HCT116 (cell line): Measurements from ENCODE around the gene DONSON. TPM values are rescaled to one million over a fixed set of nuclear protein-coding genes. Genes with fewer than 3 reads are reported as not detected.

Experiments
- ATAC-seq: fragments of 200-7000 bp; cut with Tn5 transposase; 2 replicates; pipeline ENCODE4 v1.9.1; 2020; ENCODE audit warnings: mild to moderate bottlenecking, moderate library complexity
- BruUV-seq: library from RNA; stranded (reverse); fragments of 400-500 nt; replicated peaks from 2 replicates; lab custom pipeline; 2021; lab: Mats Ljungman, UMichigan
- CTCF ChIA-PET: fragments of 300-600 bp; sonication (Branson Sonifier 250); formaldehyde crosslinking; loops from one replicate; lab custom pipeline; 2021; ENCODE audit warnings: antibody characterized with exemption; lab: Charles Lee
- POLR2A ChIA-PET: fragments of 300-600, 350-600 bp; sonication (Branson Sonifier 250); formaldehyde crosslinking; loops from one replicate; lab custom pipeline; 2021; ENCODE audit warnings: antibody characterized with exemption; lab: Charles Lee
- RAD21 ChIA-PET, 2 experiments: fragments of 300-600 bp; sonication (Branson Sonifier 250); formaldehyde crosslinking; loops; one replicate each; lab custom pipeline; 2023; ENCODE audit warnings: low total read pairs in 2 of 2; ENCODE audit not compliant: uncharacterized antibody in 2 of 2, unreplicated experiment in 2 of 2, low non-redundant PET in 1 of 2; lab: Charles Lee
- DNase-seq: peaks from one replicate; pipeline ENCODE4 v3.0.0-alpha.2; 2010; ENCODE audit warnings: low read depth, low spot score
- H2AFZ ChIP-seq: fragments of 200-600 bp; shearing (Covaris generic), sonication (generic); 2 replicates; pipeline ENCODE4 v1.6.1; 2017; ENCODE audit warnings: low read depth, mixed run types, mixed read lengths, antibody characterized with exemption, low read length; ENCODE audit not compliant: poor library complexity, severe bottlenecking
- H3K27ac ChIP-seq: 2 replicates; pipeline ENCODE4 v1.5.1; 2012; ENCODE audit warnings: low read depth, low read length
- H3K27me3 ChIP-seq: fragments of 200-600 bp; sonication (generic); 2 replicates; pipeline ENCODE4 v1.6.1; 2016; ENCODE audit warnings: mixed run types, low read length, mixed read lengths; ENCODE audit not compliant: insufficient read depth
- H3K36me3 ChIP-seq, 2 experiments: fragments of 200-500 bp in 1 of 2; fragments of 200-600 bp in 1 of 2; sonication (Bioruptor generic) in 1 of 2; sonication (generic) in 1 of 2; 2 replicates each; pipeline versions ENCODE4 v1.5.1 to v1.6.1; 2014 to 2016; ENCODE audit warnings: low read length in 2 of 2, inconsistent platforms in 1 of 2, mixed read lengths in 1 of 2, mixed run types in 1 of 2; ENCODE audit not compliant: insufficient read depth in 2 of 2, control insufficient read depth in 1 of 2
- H3K4me1 ChIP-seq, 2 experiments: fragments of 200-600 bp in 1 of 2; sonication (generic) in 1 of 2; 2 replicates each; pipeline versions ENCODE4 v1.5.1 to v1.6.1; 2012 to 2017; ENCODE audit warnings: low read length in 2 of 2, inconsistent platforms in 1 of 2, mild to moderate bottlenecking in 1 of 2, mixed read lengths in 1 of 2, mixed run types in 1 of 2, moderate library complexity in 1 of 2; ENCODE audit not compliant: insufficient read depth in 2 of 2, control insufficient read depth in 1 of 2
- H3K4me2 ChIP-seq: fragments of 200-600 bp; sonication (generic); 2 replicates; pipeline ENCODE4 v1.6.1; 2017; ENCODE audit warnings: mixed run types, low read length, mixed read lengths
- H3K4me3 ChIP-seq, 2 experiments: fragments of 200-600 bp in 1 of 2; sonication (generic) in 1 of 2; replicated peaks in 1 of 2; 2 replicates each; pipeline ENCODE4 v1.5.1; 2011 to 2016; ENCODE audit warnings: low read length in 2 of 2, control low read depth in 1 of 2, low read depth in 1 of 2, mild to moderate bottlenecking in 1 of 2, mixed read lengths in 1 of 2, mixed run types in 1 of 2
- H3K79me2 ChIP-seq: fragments of 200-600 bp; sonication (generic); 2 replicates; pipeline ENCODE4 v1.6.1; 2017; ENCODE audit warnings: mild to moderate bottlenecking, mixed run types, low read length, moderate library complexity, mixed read lengths; ENCODE audit not compliant: insufficient read depth
- H3K9ac ChIP-seq: fragments of 200-600 bp; sonication (generic); 2 replicates; pipeline ENCODE4 v1.6.1; 2016; ENCODE audit warnings: low read length, mixed read lengths
- H3K9me2 ChIP-seq: fragments of 200-600 bp; sonication (generic), shearing (Covaris generic); 2 replicates; pipeline ENCODE4 v1.6.1; 2017; ENCODE audit warnings: mixed run types, mild to moderate bottlenecking, moderate library complexity; ENCODE audit not compliant: insufficient read depth
- H3K9me3 ChIP-seq, 2 experiments: fragments of 200-500 bp in 1 of 2; fragments of 200-600 bp in 1 of 2; sonication (Bioruptor generic) in 1 of 2; sonication (generic) in 1 of 2; 2 replicates each; pipeline ENCODE4 v1.6.1; 2014 to 2017; ENCODE audit warnings: low read length in 2 of 2, mixed read lengths in 2 of 2, inconsistent platforms in 1 of 2, low read depth in 1 of 2, mild to moderate bottlenecking in 1 of 2, mixed run types in 1 of 2, moderate library complexity in 1 of 2; ENCODE audit not compliant: control insufficient read depth in 1 of 2, insufficient read depth in 1 of 2
- H4K20me1 ChIP-seq: fragments of 200-600 bp; sonication (generic), shearing (Covaris generic); 2 replicates; pipeline ENCODE4 v1.6.1; 2017; ENCODE audit warnings: mixed run types, mild to moderate bottlenecking, moderate library complexity; ENCODE audit not compliant: insufficient read depth
- CBX3 ChIP-seq: IDR thresholded peaks from 2 replicates; pipeline ENCODE4 v1.6.1; 2012; ENCODE audit warnings: low read depth
- CEBPB ChIP-seq: IDR thresholded peaks from 2 replicates; pipeline ENCODE4 v1.6.1; 2012; ENCODE audit warnings: low read depth
- EGR1 ChIP-seq: IDR thresholded peaks from 2 replicates; pipeline ENCODE4 v1.6.1; 2012; ENCODE audit warnings: low read depth
- ELF1 ChIP-seq: IDR thresholded peaks from 2 replicates; pipeline ENCODE4 v1.6.1; 2012; ENCODE audit warnings: low read depth, borderline replicate concordance
- EZH2 ChIP-seq: fragments of 200-600 bp; sonication (generic); IDR thresholded peaks from 2 replicates; pipeline ENCODE4 v1.6.1; 2017; ENCODE audit warnings: antibody characterized with exemption, mixed run types
- EZH2phosphoT487 ChIP-seq: fragments of 200-600 bp; IDR thresholded peaks from 2 replicates; pipeline ENCODE4 v1.6.1; 2018; ENCODE audit warnings: antibody characterized with exemption, borderline replicate concordance
- FOSL1 ChIP-seq: IDR thresholded peaks from 2 replicates; pipeline ENCODE4 v1.6.1; 2012; ENCODE audit warnings: low read depth
- JUND ChIP-seq: IDR thresholded peaks from 2 replicates; pipeline ENCODE4 v1.6.1; 2012
- POLR2A ChIP-seq: IDR thresholded peaks from 2 replicates; pipeline ENCODE4 v1.7.0; 2011; ENCODE audit warnings: borderline replicate concordance; ENCODE audit not compliant: insufficient read depth, insufficient read length; ENCODE audit errors: extremely low read depth
- RAD21 ChIP-seq: IDR thresholded peaks from 2 replicates; pipeline ENCODE4 v1.6.1; 2012; ENCODE audit warnings: low read depth, mild to moderate bottlenecking
- SIN3A ChIP-seq: IDR thresholded peaks from 2 replicates; pipeline ENCODE4 v1.6.1; 2012; ENCODE audit warnings: low read depth
- SRF ChIP-seq: IDR thresholded peaks from 2 replicates; pipeline ENCODE4 v1.6.1; 2012; ENCODE audit warnings: low read depth
- TCF7L2 ChIP-seq: IDR thresholded peaks from 2 replicates; pipeline ENCODE4 v1.7.0; 2011; ENCODE audit warnings: borderline replicate concordance, inconsistent platforms; ENCODE audit not compliant: insufficient read depth, insufficient read length; ENCODE audit errors: extremely low read depth
- YY1 ChIP-seq: IDR thresholded peaks from 2 replicates; pipeline ENCODE4 v1.6.1; 2011; ENCODE audit warnings: low read length, low read depth, moderate library complexity, mild to moderate bottlenecking; ENCODE audit not compliant: insufficient replicate concordance; ENCODE audit errors: extremely low read depth
- ZFX ChIP-seq: fragments of 450-650 bp; IDR thresholded peaks from 2 replicates; pipeline ENCODE4 v1.6.1; 2017
- ZNF274 ChIP-seq: fragments of 200-500 bp; sonication (Bioruptor generic); IDR thresholded peaks from 2 replicates; pipeline ENCODE4 v1.6.1; 2014; ENCODE audit warnings: mild to moderate bottlenecking, low read depth, low read length, inconsistent platforms
- intact Hi-C: fragments of 100-400 bp; cut with micrococcal nuclease; formaldehyde crosslinking; loops from 2 replicates; pipeline ENCODE4 v1.10.0; 2022
- total RNA-seq: library from RNA; stranded (reverse); gene quantifications from one replicate; pipeline ENCODE4 v1.2.1, GENCODE V29; 2021; ENCODE audit not compliant: unreplicated experiment
- TF ChIP-seq, protein P1 (sequence below), 3 experiments: fragments of 200-600 bp in 1 of 3; sonication (generic) in 1 of 3; IDR thresholded peaks in 2 of 3; conservative IDR thresholded peaks in 1 of 3; 2 replicates each; pipeline ENCODE4 v1.5.1; 2012 to 2017; ENCODE audit warnings: low read depth in 2 of 3, low read length in 2 of 3, antibody characterized with exemption in 1 of 3, borderline replicate concordance in 1 of 3, control low read depth in 1 of 3, mild to moderate bottlenecking in 1 of 3, mixed read lengths in 1 of 3, mixed run types in 1 of 3, moderate library complexity in 1 of 3; ENCODE audit not compliant: insufficient read depth in 1 of 3
- TF ChIP-seq, protein P2 (sequence below): IDR thresholded peaks from 2 replicates; pipeline ENCODE4 v1.6.1; 2012
- TF ChIP-seq, protein P3 (sequence below): IDR thresholded peaks from 2 replicates; pipeline ENCODE4 v1.6.1; 2011; ENCODE audit warnings: mild to moderate bottlenecking, low read length, moderate library complexity; ENCODE audit not compliant: insufficient replicate concordance; ENCODE audit errors: extremely low read depth

The DONSON gene
- total RNA-seq, 1 experiment from 2014 or later, result 31.7 TPM

DNA sequence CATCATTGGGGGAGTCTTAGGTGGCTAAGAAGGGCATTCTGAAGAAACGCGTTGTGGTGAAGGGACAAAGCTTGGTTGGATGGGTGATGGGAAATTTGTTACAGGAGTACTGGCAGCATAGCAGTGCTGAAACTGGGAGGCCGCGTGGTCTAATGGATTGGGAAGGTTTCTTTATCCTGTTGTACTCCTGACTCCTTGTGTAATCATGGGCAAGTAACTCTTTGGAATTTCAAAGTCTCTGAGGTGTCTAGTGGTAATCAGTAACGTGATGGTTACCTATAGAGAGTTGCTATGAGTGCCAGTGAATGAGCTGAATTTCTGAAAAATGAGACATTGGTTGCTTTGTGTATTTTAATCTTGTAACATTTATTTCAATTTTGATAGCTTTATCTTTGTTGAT is 18.5 kb downstream of the DONSON start (continued):
- TF ChIP-seq, protein P1, sequence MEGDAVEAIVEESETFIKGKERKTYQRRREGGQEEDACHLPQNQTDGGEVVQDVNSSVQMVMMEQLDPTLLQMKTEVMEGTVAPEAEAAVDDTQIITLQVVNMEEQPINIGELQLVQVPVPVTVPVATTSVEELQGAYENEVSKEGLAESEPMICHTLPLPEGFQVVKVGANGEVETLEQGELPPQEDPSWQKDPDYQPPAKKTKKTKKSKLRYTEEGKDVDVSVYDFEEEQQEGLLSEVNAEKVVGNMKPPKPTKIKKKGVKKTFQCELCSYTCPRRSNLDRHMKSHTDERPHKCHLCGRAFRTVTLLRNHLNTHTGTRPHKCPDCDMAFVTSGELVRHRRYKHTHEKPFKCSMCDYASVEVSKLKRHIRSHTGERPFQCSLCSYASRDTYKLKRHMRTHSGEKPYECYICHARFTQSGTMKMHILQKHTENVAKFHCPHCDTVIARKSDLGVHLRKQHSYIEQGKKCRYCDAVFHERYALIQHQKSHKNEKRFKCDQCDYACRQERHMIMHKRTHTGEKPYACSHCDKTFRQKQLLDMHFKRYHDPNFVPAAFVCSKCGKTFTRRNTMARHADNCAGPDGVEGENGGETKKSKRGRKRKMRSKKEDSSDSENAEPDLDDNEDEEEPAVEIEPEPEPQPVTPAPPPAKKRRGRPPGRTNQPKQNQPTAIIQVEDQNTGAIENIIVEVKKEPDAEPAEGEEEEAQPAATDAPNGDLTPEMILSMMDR (IDR thresholded peaks at IDR 0.05 in 2 of 3, conservative IDR thresholded peaks at IDR 0.05 in 1 of 3; ENCODE audit: borderline replicate concordance in 1 of 3, insufficient read depth in 1 of 3, low read depth in 2 of 3, low read length in 2 of 3), result no peak
- TF ChIP-seq TCF7L2, result no peak
- TF ChIP-seq EGR1, result no peak
- TF ChIP-seq ZNF274, result no peak
- TF ChIP-seq, all 23 proteins: peak for 0

DNA sequence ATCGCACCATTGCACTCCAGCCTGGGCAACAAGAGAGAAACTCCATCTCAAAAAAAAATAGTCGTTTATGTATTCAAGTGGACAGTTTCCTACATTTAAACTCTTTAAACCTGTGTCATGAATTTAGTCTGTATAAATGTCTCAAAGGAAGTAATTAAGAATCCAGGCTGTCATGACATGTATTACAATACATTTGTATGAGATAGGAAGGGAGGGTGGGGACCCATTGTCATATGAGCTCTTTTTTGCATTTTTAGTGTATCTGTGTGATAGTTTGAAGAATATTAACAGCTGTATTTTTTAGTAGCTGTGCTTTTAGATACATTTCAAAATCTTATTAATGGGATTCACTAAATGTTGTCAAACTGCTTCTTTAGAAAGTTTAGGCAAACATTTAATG is 20.0 kb downstream of the DONSON start:
- Histone ChIP-seq H3K36me3 (peaks cover 50 to 65% of the 10 kb centered on the region in 2 experiments), H3K4me2 (no peak overlapping the region), H2AFZ (no peak overlapping the region), H3K79me2 (peaks cover 93% of the 10 kb centered on the region), H3K27ac (no peak overlapping the region), H3K4me3 (no peak overlapping the region), H3K27me3 (no peaks in the 10 kb centered on the region), H3K4me1 (no peaks in the 10 kb centered on the region), H3K9ac (no peak overlapping the region), H3K9me3 (no peaks in the 10 kb centered on the region), H4K20me1 (peaks cover 23% of the 10 kb centered on the region; the same call in 1 of the 2 replicates), H3K9me2 (no peaks in the 10 kb centered on the region)
- ChIA-PET RAD21 (no interaction called here), CTCF (no interaction called here), POLR2A (no interaction called here)
- intact Hi-C loops, result no loop called here
- ATAC-seq (no peak), DNase-seq (no peak)
- TF ChIP-seq, protein P2, sequence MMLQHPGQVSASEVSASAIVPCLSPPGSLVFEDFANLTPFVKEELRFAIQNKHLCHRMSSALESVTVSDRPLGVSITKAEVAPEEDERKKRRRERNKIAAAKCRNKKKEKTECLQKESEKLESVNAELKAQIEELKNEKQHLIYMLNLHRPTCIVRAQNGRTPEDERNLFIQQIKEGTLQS, result no peak
- no peak for TF ChIP-seq SRF
- TF ChIP-seq, protein P1 (IDR thresholded peaks at IDR 0.05 in 2 of 3, conservative IDR thresholded peaks at IDR 0.05 in 1 of 3; ENCODE audit: borderline replicate concordance in 1 of 3, insufficient read depth in 1 of 3, low read depth in 2 of 3, low read length in 2 of 3), result no peak
- no peak for TF ChIP-seq JUND
- TF ChIP-seq, protein P3, sequence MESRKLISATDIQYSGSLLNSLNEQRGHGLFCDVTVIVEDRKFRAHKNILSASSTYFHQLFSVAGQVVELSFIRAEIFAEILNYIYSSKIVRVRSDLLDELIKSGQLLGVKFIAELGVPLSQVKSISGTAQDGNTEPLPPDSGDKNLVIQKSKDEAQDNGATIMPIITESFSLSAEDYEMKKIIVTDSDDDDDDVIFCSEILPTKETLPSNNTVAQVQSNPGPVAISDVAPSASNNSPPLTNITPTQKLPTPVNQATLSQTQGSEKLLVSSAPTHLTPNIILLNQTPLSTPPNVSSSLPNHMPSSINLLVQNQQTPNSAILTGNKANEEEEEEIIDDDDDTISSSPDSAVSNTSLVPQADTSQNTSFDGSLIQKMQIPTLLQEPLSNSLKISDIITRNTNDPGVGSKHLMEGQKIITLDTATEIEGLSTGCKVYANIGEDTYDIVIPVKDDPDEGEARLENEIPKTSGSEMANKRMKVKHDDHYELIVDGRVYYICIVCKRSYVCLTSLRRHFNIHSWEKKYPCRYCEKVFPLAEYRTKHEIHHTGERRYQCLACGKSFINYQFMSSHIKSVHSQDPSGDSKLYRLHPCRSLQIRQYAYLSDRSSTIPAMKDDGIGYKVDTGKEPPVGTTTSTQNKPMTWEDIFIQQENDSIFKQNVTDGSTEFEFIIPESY, result no peak
- no peak for TF ChIP-seq ELF1
- TF ChIP-seq YY1, result no peak
- TF ChIP-seq TCF7L2, result no peak
- TF ChIP-seq EZH2phosphoT487, result no peak
- TF ChIP-seq CBX3, result no peak
- no peak for TF ChIP-seq EZH2
- TF ChIP-seq SIN3A, result no peak
- no peak for TF ChIP-seq CEBPB
- no peak for TF ChIP-seq RAD21
- no peak for TF ChIP-seq POLR2A
- no peak for TF ChIP-seq ZFX
- no peak for TF ChIP-seq ZNF274
- no peak for TF ChIP-seq EGR1
- no peak for TF ChIP-seq FOSL1
- BruUV-seq, result no TSS peak
